ENCODE data around the gene KLHL35.

The KLHL35 gene

GRCh38 chr11:75480185-75481175 is 47.5 kb upstream of the KLHL35 start:
- Histone ChIP-seq H3K4me3 (replicated peaks; ENCODE audit: insufficient read depth, low read length) (no peak overlapping the region), H3K27ac (replicated peaks) (no peak overlapping the region), H3K27me3 (ENCODE audit: insufficient read depth, poor library complexity, severe bottlenecking) (no peaks in the 10 kb centered on the region)
- no peak for DNase-seq (ENCODE audit: low read depth in 1 of 2, low spot score in 1 of 2)
- no peak for TF ChIP-seq POLR2AphosphoS5 (IDR thresholded peaks at IDR 0.05; ENCODE audit: low read depth)
- TF ChIP-seq, protein P1, sequence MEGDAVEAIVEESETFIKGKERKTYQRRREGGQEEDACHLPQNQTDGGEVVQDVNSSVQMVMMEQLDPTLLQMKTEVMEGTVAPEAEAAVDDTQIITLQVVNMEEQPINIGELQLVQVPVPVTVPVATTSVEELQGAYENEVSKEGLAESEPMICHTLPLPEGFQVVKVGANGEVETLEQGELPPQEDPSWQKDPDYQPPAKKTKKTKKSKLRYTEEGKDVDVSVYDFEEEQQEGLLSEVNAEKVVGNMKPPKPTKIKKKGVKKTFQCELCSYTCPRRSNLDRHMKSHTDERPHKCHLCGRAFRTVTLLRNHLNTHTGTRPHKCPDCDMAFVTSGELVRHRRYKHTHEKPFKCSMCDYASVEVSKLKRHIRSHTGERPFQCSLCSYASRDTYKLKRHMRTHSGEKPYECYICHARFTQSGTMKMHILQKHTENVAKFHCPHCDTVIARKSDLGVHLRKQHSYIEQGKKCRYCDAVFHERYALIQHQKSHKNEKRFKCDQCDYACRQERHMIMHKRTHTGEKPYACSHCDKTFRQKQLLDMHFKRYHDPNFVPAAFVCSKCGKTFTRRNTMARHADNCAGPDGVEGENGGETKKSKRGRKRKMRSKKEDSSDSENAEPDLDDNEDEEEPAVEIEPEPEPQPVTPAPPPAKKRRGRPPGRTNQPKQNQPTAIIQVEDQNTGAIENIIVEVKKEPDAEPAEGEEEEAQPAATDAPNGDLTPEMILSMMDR (IDR thresholded peaks at IDR 0.05; ENCODE audit: insufficient read depth, low read length) = no peak

DNA sequence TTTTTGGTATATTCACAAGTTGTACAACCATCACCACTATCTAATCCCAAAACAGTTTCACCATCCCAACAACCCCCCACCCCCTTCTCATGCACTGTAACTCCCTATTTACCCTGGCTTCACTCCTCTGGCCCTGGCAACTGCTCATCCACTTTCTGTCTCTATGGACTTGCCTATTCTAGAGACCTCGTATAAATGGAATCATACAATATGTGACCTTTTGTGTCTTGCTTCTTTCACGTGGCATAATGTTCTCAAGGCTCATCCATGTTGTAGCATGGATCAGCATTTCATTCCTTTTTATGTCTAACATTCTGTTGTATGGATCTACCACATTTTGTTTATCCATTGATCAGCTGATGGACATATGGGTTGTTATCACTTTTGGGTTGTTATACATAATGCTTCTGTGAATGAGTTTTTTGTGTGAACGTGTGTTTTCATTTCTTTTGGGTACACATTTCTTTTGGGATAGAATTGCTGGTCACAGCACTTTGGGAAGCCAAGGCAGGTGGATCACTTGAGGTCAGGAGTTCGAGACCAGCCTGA is 46.7 kb upstream of the KLHL35 start:
- Histone ChIP-seq H3K27ac (replicated peaks) (no peak overlapping the region), H3K4me3 (replicated peaks; ENCODE audit: insufficient read depth, low read length) (no peak overlapping the region), H3K27me3 (ENCODE audit: insufficient read depth, poor library complexity, severe bottlenecking) (no peaks in the 10 kb centered on the region)
- TF ChIP-seq, protein P1 (IDR thresholded peaks at IDR 0.05; ENCODE audit: insufficient read depth, low read length) = no peak
- TF ChIP-seq GABPA (IDR thresholded peaks at IDR 0.05; ENCODE audit: low read depth) = no peak
- TF ChIP-seq REST (IDR thresholded peaks at IDR 0.05; ENCODE audit: insufficient replicate concordance, low read depth) = no peak
- TF ChIP-seq POLR2AphosphoS5 (IDR thresholded peaks at IDR 0.05; ENCODE audit: low read depth) = no peak
- TF ChIP-seq SPI1 (IDR thresholded peaks at IDR 0.05; ENCODE audit: borderline replicate concordance, low read depth) = no peak
- DNase-seq (ENCODE audit: low read depth in 1 of 2, low spot score in 1 of 2) = no peak

- DNase-seq (ENCODE audit: low read depth in 1 of 2, low spot score in 1 of 2) = no peak
- no peaks in the 10 kb centered on the region for H3K27me3 ChIP-seq (ENCODE audit: insufficient read depth, poor library complexity, severe bottlenecking)
- TF ChIP-seq GABPA (IDR thresholded peaks at IDR 0.05; ENCODE audit: low read depth) (no peak), REST (IDR thresholded peaks at IDR 0.05; ENCODE audit: insufficient replicate concordance, low read depth) (no peak), POLR2AphosphoS5 (IDR thresholded peaks at IDR 0.05; ENCODE audit: low read depth) (no peak), SPI1 (IDR thresholded peaks at IDR 0.05; ENCODE audit: borderline replicate concordance, low read depth) (no peak)
- TF ChIP-seq, protein P1 (IDR thresholded peaks at IDR 0.05; ENCODE audit: insufficient read depth, low read length) = no peak
- no peak overlapping the region for H3K4me3 ChIP-seq (replicated peaks; ENCODE audit: insufficient read depth, low read length)
- no peak overlapping the region for H3K27ac ChIP-seq (replicated peaks)
These were observed 46.0 kb upstream of the KLHL35 start for GRCh38 chr11:75478783-75479596.
